Stimulated activated CD4-positive, alpha-beta T cell treated with anti-CD3 and anti-CD28 coated beads, TNF-alpha, amount 100 ng/mL, for 48 hours (primary cell): ENCODE measurements around the gene MRPL34.
"Not testable (repeated sequence)": the region's sequence is repeated elsewhere in the genome, so short reads cannot be mapped to it uniquely, and the experiment has no call there.

Experiments
- DNase-seq, 3 donors: peaks; one replicate each; pipeline ENCODE4 v3.0.0-alpha.2; 2020; ENCODE audit warnings: low read depth in 3 of 3

Gene MRPL34

DNA sequence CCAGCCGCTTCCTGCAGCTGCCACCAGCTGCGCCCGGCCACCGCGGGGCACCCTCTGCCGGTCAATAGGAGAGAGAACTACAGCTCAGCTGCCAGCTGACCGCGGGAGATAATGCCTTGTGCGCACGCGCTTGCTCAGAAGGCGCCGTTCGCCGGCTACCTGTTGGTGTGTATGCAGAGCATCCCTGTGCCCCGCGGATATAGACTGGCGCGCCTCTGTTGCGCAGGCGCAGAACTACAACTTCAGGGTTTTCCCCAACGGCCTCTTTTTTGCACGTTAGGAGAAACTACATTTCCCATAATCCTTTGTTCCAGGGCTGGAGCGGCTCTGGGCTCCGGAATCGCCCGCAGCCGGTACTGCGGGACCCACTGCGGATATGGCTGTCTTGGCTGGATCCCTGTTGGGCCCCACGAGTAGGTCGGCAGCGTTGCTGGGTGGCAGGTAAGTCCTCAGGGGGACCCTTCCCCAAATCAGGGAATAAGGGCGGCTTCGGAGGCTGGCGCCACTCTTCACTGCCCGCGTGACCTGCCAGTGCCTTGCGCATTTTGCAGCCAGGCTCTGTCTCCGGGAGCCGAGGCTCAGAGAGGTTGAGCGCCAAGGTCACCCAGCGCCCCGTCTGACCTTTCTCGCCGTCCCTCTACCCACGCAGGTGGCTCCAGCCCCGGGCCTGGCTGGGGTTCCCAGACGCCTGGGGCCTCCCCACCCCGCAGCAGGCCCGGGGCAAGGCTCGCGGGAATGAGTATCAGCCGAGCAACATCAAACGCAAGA, at the start of gene MRPL34:
MRPL34 (plus strand) TSS at position 356 of the 768 bp plus-strand sequence; CDS start at position 377, 21 bp downstream.
- DNase-seq, result peak; percentile 87 to 95 (median 89)

DNA sequence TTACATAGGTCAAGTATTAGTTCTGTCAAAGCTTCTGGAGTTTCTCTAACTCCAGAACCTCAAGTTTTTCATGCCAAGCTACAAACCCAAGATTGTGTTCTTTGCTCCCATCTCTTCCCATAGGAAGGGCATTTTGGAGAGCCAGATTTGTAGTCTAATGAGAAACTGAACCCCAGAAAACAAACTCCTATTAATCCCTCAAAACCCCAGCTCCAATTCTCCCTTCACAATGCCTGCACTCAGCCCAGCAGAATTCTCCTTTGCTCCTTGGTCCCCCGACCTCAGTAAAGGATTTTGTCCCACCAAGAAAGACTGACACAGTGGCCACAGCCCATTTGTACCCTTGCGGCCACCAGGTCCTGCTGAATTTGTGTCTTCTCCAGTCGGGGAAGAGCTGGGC, 49.5 kb upstream of the MRPL34 start:
- DNase-seq, result no peak

DNA sequence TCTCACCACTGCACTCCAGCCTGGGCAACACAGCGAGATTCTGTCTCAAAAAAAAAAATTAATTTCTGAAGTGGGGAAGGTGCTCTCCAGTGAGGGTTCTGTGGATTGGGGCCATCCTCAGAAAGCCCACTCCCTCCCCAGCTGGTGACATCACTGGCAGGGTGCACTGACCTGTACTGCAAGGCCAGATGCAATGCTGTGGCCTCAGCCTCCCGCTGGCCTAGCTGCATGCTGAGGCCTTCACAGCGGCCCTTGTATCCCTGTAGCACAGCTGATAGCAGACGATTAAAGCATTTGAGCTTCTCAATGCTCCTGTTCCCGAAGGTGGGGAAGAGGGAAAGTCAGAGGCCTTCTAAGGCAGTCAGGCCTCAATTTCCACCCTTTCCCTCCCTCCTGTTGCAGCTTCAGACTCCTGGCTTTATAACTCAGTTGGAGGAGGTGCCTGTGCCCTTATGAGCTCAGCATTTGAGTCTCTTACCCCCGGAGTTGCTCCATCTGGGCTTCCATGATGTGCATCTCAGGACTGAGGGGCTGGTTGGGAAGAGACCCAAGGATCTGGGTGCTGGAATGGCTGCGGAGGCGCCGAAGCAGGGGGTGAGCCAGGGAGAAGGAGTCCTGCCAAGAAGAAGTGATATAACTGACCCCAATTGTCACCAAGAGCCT, 46.4 kb upstream of the MRPL34 start:
- no peak for DNase-seq

DNA sequence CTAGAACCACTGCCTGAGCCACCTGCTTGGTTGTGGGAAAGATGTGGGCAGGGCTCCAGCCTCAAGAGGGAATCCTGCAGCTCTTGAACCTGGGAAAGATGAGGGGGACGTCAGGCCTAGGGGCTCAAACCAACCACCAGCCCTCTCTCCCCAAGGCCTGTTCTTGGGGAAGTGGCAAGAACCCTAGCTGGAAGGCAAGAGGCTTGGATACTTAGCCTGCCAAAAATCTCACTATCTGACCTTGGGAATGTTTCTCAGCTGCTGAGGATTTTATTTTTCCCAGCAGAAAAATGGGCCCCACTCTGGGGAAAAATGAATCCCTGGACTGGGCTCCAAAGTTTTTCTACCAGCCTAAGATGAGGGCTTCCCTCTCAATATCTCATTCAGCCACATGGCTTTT, 45.7 kb upstream of the MRPL34 start:
- DNase-seq, result no peak

DNA sequence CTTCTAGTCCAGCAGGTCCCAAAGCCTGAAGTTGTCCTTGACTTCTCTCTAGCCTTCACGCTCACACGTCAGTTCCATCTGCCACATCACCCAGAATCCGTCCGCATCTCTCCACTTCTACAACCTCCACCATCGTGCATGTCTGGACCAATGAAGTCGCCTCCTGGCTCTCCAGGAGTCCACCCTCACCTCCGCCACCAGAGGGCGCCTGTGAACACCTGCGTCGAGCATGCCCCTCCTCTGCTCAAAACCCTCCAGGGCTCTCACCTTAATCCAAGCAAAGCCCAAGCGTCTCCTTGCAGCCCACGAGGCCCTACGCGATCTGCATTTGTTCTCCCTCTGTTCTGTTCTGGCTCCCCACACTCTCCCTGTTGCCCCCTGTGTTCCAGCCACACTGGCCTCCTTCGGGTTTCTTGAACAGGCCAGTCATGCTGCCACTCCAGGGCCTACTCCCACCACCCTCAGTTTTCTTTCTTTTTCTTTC, 44.8 kb upstream of the MRPL34 start:
- peak; percentile 85 to 88 (median 86) for DNase-seq

DNA sequence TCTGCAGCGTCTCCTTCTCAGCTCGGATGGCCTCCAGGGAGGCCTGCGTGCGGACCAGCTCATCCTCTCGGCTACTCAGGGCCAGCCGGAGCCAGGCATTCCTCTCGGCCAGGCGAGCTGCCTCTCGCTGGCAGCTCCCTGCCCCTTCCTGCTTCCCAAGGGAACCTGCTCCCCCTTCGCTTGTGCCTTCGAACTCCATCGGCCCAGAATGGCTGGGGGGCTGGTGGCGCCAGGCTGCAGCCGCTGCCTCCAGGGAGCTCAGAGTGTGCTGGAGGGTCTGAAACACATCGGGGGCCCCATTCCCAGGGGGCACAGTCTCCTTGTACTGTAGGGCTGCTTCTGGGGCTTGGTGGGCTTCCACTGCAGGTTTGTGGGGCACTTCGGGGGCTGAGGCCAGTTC, 43.1 kb upstream of the MRPL34 start:
- DNase-seq, result no peak

DNA sequence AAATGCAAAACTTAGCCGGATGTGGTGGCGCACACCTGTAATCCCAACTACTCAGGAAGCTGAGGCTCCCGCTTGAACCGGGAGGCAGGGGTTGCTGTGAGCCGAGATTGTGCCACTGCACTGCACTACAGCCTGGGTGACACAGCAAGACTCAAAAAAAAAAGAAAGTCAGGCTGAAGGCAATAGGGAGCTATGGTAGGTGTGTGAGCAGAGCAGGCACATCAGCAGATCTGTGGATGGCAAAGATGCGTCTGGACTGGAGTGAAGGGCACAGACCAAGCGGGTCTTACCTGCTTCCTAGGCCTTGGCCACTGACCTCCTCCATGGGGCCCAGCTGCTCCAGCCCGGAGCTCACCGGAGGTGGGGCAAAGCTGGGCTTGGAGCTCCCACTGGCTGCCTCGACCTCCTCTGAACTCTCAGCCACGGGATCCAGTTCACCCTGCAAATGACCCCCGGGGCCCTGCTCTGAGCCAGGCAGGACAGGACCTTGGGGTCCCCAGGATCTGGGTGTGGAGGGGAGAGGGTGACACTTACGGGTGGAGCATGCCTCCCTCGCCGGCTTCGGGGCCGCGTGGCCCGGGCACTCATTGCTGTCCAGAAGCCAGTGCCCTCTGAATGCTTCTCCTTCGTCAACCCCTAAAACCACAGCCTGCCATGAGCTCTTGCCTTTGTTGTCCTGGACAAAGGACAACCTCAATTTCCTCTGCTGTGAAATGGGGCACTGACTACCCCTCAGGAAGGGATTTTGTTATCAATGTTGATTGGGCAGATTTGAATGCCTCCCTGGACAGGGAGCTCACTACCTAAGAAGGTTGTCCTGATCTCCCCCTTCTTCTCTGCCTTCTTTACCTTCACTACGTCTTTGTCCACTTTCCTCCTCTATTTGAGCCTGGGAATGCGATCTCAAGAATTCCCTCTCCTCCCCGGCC, 41.7 kb upstream of the MRPL34 start:
- no peak for DNase-seq

GRCh38 chr19:17264641-17264979, 41.1 kb upstream of the MRPL34 start, which contains the start of gene USHBP1:
USHBP1 (minus strand) TSS chr19:17264745; CDS start chr19:17264299, 446 bp downstream.
- DNase-seq, result no peak

DNA sequence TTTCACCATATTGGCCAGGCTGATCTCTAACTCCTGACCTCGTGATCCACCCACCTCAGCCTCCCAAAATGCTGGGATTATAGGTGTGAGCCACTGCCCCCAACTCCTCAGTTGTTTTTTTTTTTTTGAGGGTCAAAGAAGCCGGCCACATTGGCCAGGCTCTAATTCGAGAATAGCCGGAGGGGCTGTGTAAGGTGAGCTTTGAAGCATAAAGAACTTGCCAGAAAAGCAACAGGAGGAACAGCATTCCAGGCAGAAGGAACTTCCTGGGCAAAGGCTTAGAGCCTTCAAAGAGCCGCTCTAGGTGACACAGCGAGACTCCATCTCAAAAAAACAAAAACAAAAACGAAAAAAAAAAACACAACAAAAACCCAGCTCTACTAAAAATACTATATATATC, 39.6 kb upstream of the MRPL34 start:
- DNase-seq, result no peak

DNA sequence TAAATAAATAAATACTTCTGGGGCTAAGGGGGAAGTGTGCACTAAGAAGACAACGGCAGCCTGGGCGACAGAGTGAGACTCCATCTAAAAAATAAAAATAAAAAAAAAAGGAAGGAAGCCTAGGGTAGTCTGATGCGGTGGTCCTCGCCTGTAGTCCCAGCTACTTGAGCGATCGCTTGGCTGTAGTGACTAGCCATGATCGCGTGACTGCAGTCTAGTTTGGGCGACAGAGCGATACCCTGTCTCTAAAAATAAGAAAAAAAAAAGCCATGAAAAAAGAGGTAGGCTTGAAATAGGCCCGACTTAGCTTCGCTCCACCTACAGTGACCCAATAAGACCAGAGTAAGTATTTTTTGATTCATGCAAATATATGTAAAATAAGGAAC, 39.1 kb upstream of the MRPL34 start:
- no peak for DNase-seq

- peak; percentile 86 to 96 (median 95) for DNase-seq
Measured at GRCh38 chr19:17266975-17267788, 38.5 kb upstream of the MRPL34 start, which contains the start of gene BABAM1. BABAM1 (plus strand) TSS chr19:17267443; CDS start chr19:17268807, 1,364 bp downstream.

DNA sequence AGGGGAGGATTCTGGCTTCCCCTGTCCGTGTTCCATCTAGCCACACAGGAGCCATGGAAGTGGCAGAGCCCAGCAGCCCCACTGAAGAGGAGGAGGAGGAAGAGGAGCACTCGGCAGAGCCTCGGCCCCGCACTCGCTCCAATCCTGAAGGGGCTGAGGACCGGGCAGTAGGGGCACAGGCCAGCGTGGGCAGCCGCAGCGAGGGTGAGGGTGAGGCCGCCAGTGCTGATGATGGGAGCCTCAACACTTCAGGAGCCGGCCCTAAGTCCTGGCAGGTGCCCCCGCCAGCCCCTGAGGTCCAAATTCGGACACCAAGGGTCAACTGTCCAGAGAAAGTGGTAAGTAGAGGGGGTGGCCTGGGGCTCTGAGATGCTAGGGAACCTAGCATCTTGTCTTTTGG, 36.9 kb upstream of the MRPL34 start:
- DNase-seq, result no peak

DNA sequence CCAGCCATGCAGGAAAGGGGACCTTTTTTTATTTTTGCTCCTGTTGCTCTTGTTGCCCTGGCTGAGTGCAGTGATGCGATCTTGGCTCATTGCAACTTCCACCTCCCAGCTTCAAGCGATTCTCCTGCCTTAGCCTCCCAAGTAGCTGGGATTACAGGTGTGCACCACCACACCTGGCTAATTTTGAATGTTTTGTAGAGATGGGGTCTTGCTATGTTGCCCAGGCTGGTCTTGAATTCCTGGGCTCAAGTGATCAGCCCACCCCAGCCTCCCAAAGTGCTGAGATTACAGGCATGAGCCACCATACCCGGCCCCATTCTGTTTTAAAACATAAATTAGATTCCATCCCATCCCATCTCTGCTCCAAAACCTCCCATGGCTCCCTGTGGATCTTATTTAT, 30.8 kb upstream of the MRPL34 start:
- DNase-seq, result not testable (repeated sequence)

- DNase-seq, result no peak
Measured at GRCh38 chr19:17275441-17276175, 30.1 kb upstream of the MRPL34 start.

- DNase-seq, result no peak
Measured at GRCh38 chr19:17279436-17279835, 26.2 kb upstream of the MRPL34 start.

DNA sequence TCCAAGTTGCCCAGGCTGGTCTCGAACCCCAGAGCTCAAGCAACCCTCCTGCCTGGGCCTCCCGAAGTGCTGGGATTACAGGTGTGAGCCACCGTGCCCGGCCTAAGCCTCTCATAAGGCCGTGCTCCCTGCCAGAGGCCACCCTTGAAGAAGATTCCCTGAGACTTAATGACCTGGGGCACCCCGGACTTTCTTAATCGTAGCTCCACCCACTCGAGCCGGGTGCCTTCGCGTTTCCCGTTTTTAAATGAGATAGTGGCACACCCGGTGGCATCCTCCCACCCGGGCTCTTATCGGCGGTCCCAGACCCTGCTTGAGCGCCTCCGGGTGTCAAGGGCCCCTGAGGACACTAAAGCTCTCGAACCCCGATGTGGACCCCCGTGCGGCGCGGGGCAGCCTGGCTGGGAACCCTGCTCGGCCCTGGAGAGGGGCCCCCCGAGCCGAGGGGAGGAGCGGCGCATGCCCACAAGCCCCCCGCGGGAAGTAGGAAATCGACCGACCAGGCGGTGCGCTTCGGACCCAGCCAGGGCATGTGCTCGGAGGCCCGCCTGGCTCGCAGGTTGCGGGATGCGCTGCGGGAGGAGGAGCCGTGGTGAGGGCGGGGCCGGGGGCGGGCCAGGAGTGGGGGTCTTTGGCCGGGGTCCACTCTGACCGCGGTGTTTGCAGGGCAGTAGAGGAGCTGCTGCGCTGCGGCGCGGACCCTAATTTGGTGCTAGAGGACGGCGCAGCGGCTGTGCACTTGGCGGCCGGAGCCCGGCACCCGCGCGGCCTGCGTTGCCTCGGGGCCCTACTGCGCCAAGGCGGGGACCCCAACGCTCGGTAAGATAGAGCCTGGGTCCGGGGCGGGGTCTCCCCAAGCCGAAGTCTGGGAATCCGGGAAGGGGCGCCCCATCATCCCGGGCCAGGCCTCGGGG, 24.0 kb upstream of the MRPL34 start, which contains the start of gene ANKLE1:
ANKLE1 (plus strand) TSS at position 511 of the 914 bp plus-strand sequence; CDS start at position 531, 20 bp downstream.
- DNase-seq, result no peak

DNA sequence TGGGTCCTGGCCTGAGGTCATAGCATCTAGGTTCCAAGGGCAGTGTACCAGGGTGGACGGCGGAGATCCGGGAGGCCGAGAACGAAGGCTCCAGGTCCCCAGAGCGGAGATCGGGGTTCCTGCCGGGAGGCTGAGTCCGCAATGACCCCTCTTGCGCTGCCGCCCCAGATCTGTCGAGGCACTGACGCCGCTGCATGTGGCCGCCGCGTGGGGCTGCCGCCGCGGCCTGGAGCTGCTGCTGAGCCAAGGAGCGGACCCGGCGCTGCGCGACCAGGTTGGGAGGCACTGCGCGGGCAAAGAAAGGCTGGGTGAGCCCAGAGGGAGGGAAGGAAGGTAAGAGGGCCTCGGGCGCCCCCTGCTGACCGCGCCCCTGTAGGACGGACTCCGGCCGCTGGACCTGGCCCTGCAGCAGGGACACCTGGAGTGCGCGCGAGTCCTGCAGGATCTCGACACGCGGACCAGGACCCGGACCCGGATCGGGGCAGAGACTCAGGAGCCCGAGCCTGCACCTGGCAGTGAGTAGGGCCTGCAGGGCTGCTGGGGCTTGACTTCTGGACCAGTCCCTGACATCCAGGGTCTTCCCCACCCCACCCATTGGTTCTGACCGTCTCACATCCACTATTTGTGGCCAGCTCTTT, 23.1 kb upstream of the MRPL34 start:
- DNase-seq, result peak; percentile 68 to 73 (median 72)

- DNase-seq, result no peak
Measured at GRCh38 chr19:17283504-17283996, 22.1 kb upstream of the MRPL34 start.
